K562 (cell line): ENCODE results near the gene SNCA. TPM values are rescaled to one million over a fixed set of nuclear protein-coding genes. Genes with fewer than 3 reads are reported as not detected.

Experiments used
- ATAC-seq: fragments of 200-7000 bp; cut with Tn5 transposase; 3 replicates; pipeline ENCODE4 v1.9.1; 2020; ENCODE audit warnings: moderate library complexity
- BruUV-seq: library from RNA; stranded (reverse); fragments of 400-500 nt; replicated peaks from 2 replicates; lab custom pipeline; 2021; lab: Mats Ljungman, UMichigan
- CTCF ChIA-PET: fragments of 300-600 bp; formaldehyde crosslinking; extraction: SDS; loops from one replicate; lab custom pipeline; 2021; ENCODE audit warnings: low intra/inter-chr PET ratio; lab: Yijun Ruan, JAX
- POLR2A ChIA-PET: fragments of 300-600, 350-650 bp; sonication (Branson Sonifier 250); formaldehyde crosslinking; extraction: SDS; loops from one replicate; lab custom pipeline; 2021; ENCODE audit warnings: antibody characterized with exemption, inconsistent platforms; lab: Yijun Ruan, JAX
- DNase-seq, 4 experiments: peaks; one replicate each; pipeline versions ENCODE4 v3.0.0 to v3.0.0-alpha.2; 2011 to 2018; ENCODE audit warnings: low spot score in 3 of 4, mixed read lengths in 3 of 4; ENCODE audit errors: extremely low read depth in 1 of 4
- FAIRE-seq: peaks from 2 replicates; lab custom pipeline; 2011; peaks lifted over from hg19 to GRCh38; lab: Jason Lieb, UNC
- H2AFZ ChIP-seq: 2 replicates; pipeline ENCODE4 v1.6.0; 2011; ENCODE audit warnings: low read depth, low read length, control low read depth, inconsistent platforms
- H3K27ac ChIP-seq: fragments of 200-600 bp; 3 replicates; pipeline ENCODE4 v1.8.0; 2011; ENCODE audit warnings: low read depth, mild to moderate bottlenecking, control low read depth, inconsistent platforms, low read length, moderate library complexity, mixed read lengths; ENCODE audit errors: extremely low read depth
- H3K27me3 ChIP-seq, 2 experiments: fragments of 300-600 bp in 1 of 2; 2 replicates in 1 of 2; 3 replicates in 1 of 2; pipeline versions ENCODE4 v1.6.0 to v1.8.0; 2011; ENCODE audit warnings: inconsistent platforms in 2 of 2, low read length in 2 of 2, mild to moderate bottlenecking in 1 of 2, mixed read lengths in 1 of 2, moderate library complexity in 1 of 2; ENCODE audit not compliant: control insufficient read depth in 2 of 2, insufficient read depth in 2 of 2
- H3K36me3 ChIP-seq: fragments of 300-600 bp; 3 replicates; pipeline ENCODE4 v1.8.0; 2011; ENCODE audit warnings: mild to moderate bottlenecking, low read length, inconsistent platforms; ENCODE audit not compliant: control insufficient read depth, insufficient read depth
- H3K4me1 ChIP-seq, 2 experiments: fragments of 200-600 bp in 1 of 2; replicated peaks in 1 of 2; 2 replicates in 1 of 2; 3 replicates in 1 of 2; pipeline versions ENCODE4 v1.5.1 to v1.8.0; 2011; ENCODE audit warnings: inconsistent platforms in 2 of 2, low read length in 2 of 2, mild to moderate bottlenecking in 1 of 2, mixed read lengths in 1 of 2, moderate library complexity in 1 of 2; ENCODE audit not compliant: control insufficient read depth in 2 of 2, insufficient read depth in 2 of 2
- H3K4me2 ChIP-seq: 2 replicates; pipeline ENCODE4 v1.6.1; 2011; ENCODE audit warnings: low read length, control low read depth, inconsistent platforms, mixed read lengths; ENCODE audit not compliant: insufficient read depth
- H3K4me3 ChIP-seq: fragments of 200-600 bp; sonication (generic), shearing (Covaris generic); 2 replicates; pipeline ENCODE4 v1.5.1; 2016; ENCODE audit warnings: control low read depth, inconsistent platforms
- H3K79me2 ChIP-seq: fragments of 200-600 bp; 3 replicates; pipeline ENCODE4 v1.8.0; 2011; ENCODE audit warnings: low read length, inconsistent platforms; ENCODE audit not compliant: control insufficient read depth, insufficient read depth
- H3K9ac ChIP-seq, 2 experiments: 2 replicates each; pipeline versions ENCODE4 v1.6.0 to v1.6.1; 2011; ENCODE audit warnings: low read depth in 2 of 2, low read length in 2 of 2, control low read depth in 1 of 2, inconsistent platforms in 1 of 2, mild to moderate bottlenecking in 1 of 2, mixed read lengths in 1 of 2; ENCODE audit not compliant: insufficient read depth in 1 of 2
- H3K9me1 ChIP-seq: one replicate; pipeline ENCODE4 v1.6.0; 2011; ENCODE audit warnings: inconsistent platforms, mild to moderate bottlenecking, low read length, moderate library complexity; ENCODE audit not compliant: control insufficient read depth, insufficient read depth
- H3K9me3 ChIP-seq: replicated peaks from 2 replicates; pipeline ENCODE4 v1.5.1; 2011; ENCODE audit warnings: low read depth, low read length, inconsistent platforms; ENCODE audit not compliant: control insufficient read depth, insufficient read depth
- H4K20me1 ChIP-seq: replicated peaks from 2 replicates; pipeline ENCODE4 v1.6.1; 2011; ENCODE audit warnings: low read length, inconsistent platforms, mixed read lengths; ENCODE audit not compliant: control insufficient read depth, insufficient read depth
- RERE ChIP-seq: sonication (generic); formaldehyde crosslinking; IDR thresholded peaks from 2 replicates; pipeline ENCODE4 v1.8.0; 2023; ENCODE audit warnings: missing genetic modification reagents, mild to moderate bottlenecking, borderline replicate concordance
- TCF3 ChIP-seq: sonication (generic); formaldehyde crosslinking; IDR thresholded peaks from 2 replicates; pipeline ENCODE4 v1.4.0; 2020; ENCODE audit warnings: mild to moderate bottlenecking, missing genetic modification reagents
- WGBS: fragments of 100-300 bp; shearing (Covaris generic); methylation state at CpG from one replicate; pipeline ENCODE4 v1.1.6; 2016; ENCODE audit warnings: low coverage, mixed read lengths; ENCODE audit not compliant: insufficient coverage; ENCODE audit errors: missing lambda C conversion rate; 5-methylcytosine and 5-hydroxymethylcytosine counted together
- in situ Hi-C: fragments of 300-500 bp; cut with MboI; formaldehyde crosslinking; loops from 4 replicates; pipeline ENCODE4 v1.15.0; 2018; ENCODE audit warnings: inconsistent platforms, mixed read lengths
- intact Hi-C: fragments of 100-400 bp; cut with micrococcal nuclease; formaldehyde crosslinking; loops from 2 replicates; pipeline ENCODE4 v1.14.2; 2022
- polyA plus RNA-seq, 8 experiments: library from polyadenylated mRNA; depleted of rRNA in 4 of 8; stranded (reverse) in 5 of 8; unstranded in 3 of 8; fragments of >200 nt; fragmentation: Nextera tagmentation in 2 of 8; fragmentation: Illumina TruSeq in 1 of 8; extraction: Ambion mirVana in 2 of 8; extraction: Trizol in 1 of 8; gene quantifications; 2 replicates each; pipeline versions ENCODE4 v1.2.1 to v1.2.3, GENCODE V29; 2011 to 2014; ENCODE audit warnings: inconsistent platforms in 1 of 8, missing spikeins in 1 of 8
- total RNA-seq, 7 experiments: library from RNA; depleted of rRNA in 6 of 7; stranded (reverse); fragments of >200 nt in 6 of 7; fragmentation: Illumina TruSeq in 2 of 7; extraction: Trizol in 2 of 7; gene quantifications; 2 replicates each; pipeline versions ENCODE4 v1.2.1 to v1.2.3, GENCODE V29; 2011 to 2021; ENCODE audit warnings: low replicate concordance in 1 of 7

SNCA gene
- total and polyA plus RNA-seq, 9 of the 15 experiments (the other 6 are each of a cell fraction or from before 2014, with no cell fraction given): 1.7 to 12.6 (median 3.6) TPM

- Histone ChIP-seq H3K9ac (no peak overlapping the region), H3K4me2 (no peak overlapping the region), H3K4me1 (no peaks in the 10 kb centered on the region), H3K36me3 (no peaks in the 10 kb centered on the region), H3K27me3 (no peaks in the 10 kb centered on the region), H3K4me3 (no peak overlapping the region), H3K27ac (no peak overlapping the region), H3K9me1 (no peaks in the 10 kb centered on the region), H2AFZ (no peak overlapping the region), H3K79me2 (no peaks in the 10 kb centered on the region), H3K9me3 (no peaks in the 10 kb centered on the region), H4K20me1 (no peaks in the 10 kb centered on the region)
- intact Hi-C loops: no loop called here
- no peak for FAIRE-seq
- no peak for TF ChIP-seq TCF3
- no peak for TF ChIP-seq RERE
- no peak for DNase-seq
- in situ Hi-C loops: no loop called here
- WGBS: 2% methylated on average over 2 of the region's 2 CpGs
- BruUV-seq: no TSS peak
- CTCF ChIA-PET: no interaction called here
- no peak for ATAC-seq
- POLR2A ChIA-PET: no interaction called here
Observed at GRCh38 chr4:89722517-89722916, 114.4 kb downstream of the SNCA start.
